ENCODE data around the gene FGD5.
"Not testable (repeated sequence)": the region's sequence is repeated elsewhere in the genome, so short reads cannot be mapped to it uniquely, and the experiment has no call there.

FGD5 gene

GRCh38 chr3:14899993-14900618, 81.3 kb downstream of the FGD5 start:
- Histone ChIP-seq H3K27me3 (ENCODE audit: control insufficient read depth in 3 of 3, insufficient read depth in 3 of 3, low read depth in 1 of 3, low read length in 3 of 3) (peaks cover 0 to 10% (median 0%) of the 10 kb centered on the region in 3 experiments), H3K4me1 (ENCODE audit: control insufficient read depth in 2 of 2, insufficient read depth in 1 of 2, low read depth in 1 of 2, low read length in 2 of 2) (peaks cover 0 to 14% of the 10 kb centered on the region in 2 donors), H4K91ac (ENCODE audit: low read depth, low read length, poor library complexity) (no peak overlapping the region), H3K79me1 (ENCODE audit: low read depth, low read length) (no peaks in the 10 kb centered on the region), H4K8ac (ENCODE audit: low read depth, low read length) (no peak overlapping the region), H2BK15ac (ENCODE audit: low read length) (peak overlapping the region; percentile 62), H3K27ac (replicated peaks; ENCODE audit: low read length) (no peak overlapping the region), H3K9ac (ENCODE audit: low read depth, low read length, poor library complexity) (no peak overlapping the region), H2BK5ac (ENCODE audit: low read length) (peak overlapping the region; percentile 0), H3K18ac (ENCODE audit: low read length) (peak overlapping the region; percentile 70), H2BK12ac (ENCODE audit: low read length) (no peak overlapping the region), H3K36me3 (replicated peaks in 1 of 2; ENCODE audit: control insufficient read depth in 2 of 2, insufficient read depth in 2 of 2, low read length in 2 of 2) (no peaks in the 10 kb centered on the region), H3K4me3 (ENCODE audit: low read length in 2 of 2) (no peak overlapping the region), H3K14ac (ENCODE audit: low read length) (no peak overlapping the region), H2AK5ac (ENCODE audit: low read depth, low read length) (peak overlapping the region; percentile 71), H2AFZ (ENCODE audit: low read length) (no peak overlapping the region), H3K9me3 (replicated peaks in 1 of 2; ENCODE audit: control insufficient read depth in 2 of 2, insufficient read depth in 1 of 2, low read depth in 1 of 2, low read length in 2 of 2) (peaks cover 2 to 3% of the 10 kb centered on the region in 2 donors), H2BK120ac (ENCODE audit: low read depth, low read length) (no peak overlapping the region), H3K23ac (ENCODE audit: low read depth, low read length, poor library complexity) (peak overlapping the region; percentile 18), H3K4ac (ENCODE audit: low read length) (no peak overlapping the region), H3K4me2 (ENCODE audit: insufficient read depth, low read length, poor library complexity, severe bottlenecking) (no peak overlapping the region)
- DNase-seq (ENCODE audit: low spot score) = no peak
- WGBS, 2 donors (ENCODE audit: extremely low coverage in 2 of 2, insufficient read length in 2 of 2, insufficient replicate concordance in 1 of 2) = no CpG with 5 or more reads among the region's 9 CpGs

GRCh38 chr3:14900881-14901873, 82.4 kb downstream of the FGD5 start:
- Histone ChIP-seq H3K4ac (ENCODE audit: low read length) (no peak overlapping the region), H3K27me3 (ENCODE audit: control insufficient read depth in 3 of 3, insufficient read depth in 3 of 3, low read depth in 1 of 3, low read length in 3 of 3) (peaks cover 0 to 10% (median 0%) of the 10 kb centered on the region in 3 experiments), H3K9ac (ENCODE audit: low read depth, low read length, poor library complexity) (peak overlapping the region; percentile 27), H3K18ac (ENCODE audit: low read length) (peak overlapping the region; percentile 59), H3K36me3 (replicated peaks in 1 of 2; ENCODE audit: control insufficient read depth in 2 of 2, insufficient read depth in 2 of 2, low read length in 2 of 2) (no peaks in the 10 kb centered on the region), H3K4me3 (ENCODE audit: low read length in 2 of 2) (no peak overlapping the region), H3K14ac (ENCODE audit: low read length) (peak overlapping the region; percentile 63), H3K4me1 (ENCODE audit: control insufficient read depth in 2 of 2, insufficient read depth in 1 of 2, low read depth in 1 of 2, low read length in 2 of 2) (peaks cover 0 to 14% of the 10 kb centered on the region in 2 donors), H2BK5ac (ENCODE audit: low read length) (no peak overlapping the region), H4K8ac (ENCODE audit: low read depth, low read length) (no peak overlapping the region), H4K91ac (ENCODE audit: low read depth, low read length, poor library complexity) (no peak overlapping the region), H3K9me3 (replicated peaks in 1 of 2; ENCODE audit: control insufficient read depth in 2 of 2, insufficient read depth in 1 of 2, low read depth in 1 of 2, low read length in 2 of 2) (peaks cover 6 to 8% of the 10 kb centered on the region in 2 donors), H2BK15ac (ENCODE audit: low read length) (peak overlapping the region; percentile 90), H2BK12ac (ENCODE audit: low read length) (peak overlapping the region; percentile 30), H3K4me2 (ENCODE audit: insufficient read depth, low read length, poor library complexity, severe bottlenecking) (no peak overlapping the region), H3K27ac (replicated peaks; ENCODE audit: low read length) (no peak overlapping the region), H2AK5ac (ENCODE audit: low read depth, low read length) (peak overlapping the region; percentile 71), H2BK120ac (ENCODE audit: low read depth, low read length) (no peak overlapping the region), H2AFZ (ENCODE audit: low read length) (no peak overlapping the region), H3K23ac (ENCODE audit: low read depth, low read length, poor library complexity) (peak overlapping the region; percentile 35), H3K79me1 (ENCODE audit: low read depth, low read length) (no peaks in the 10 kb centered on the region)
- DNase-seq (ENCODE audit: low spot score) = no peak
- WGBS, 2 donors (ENCODE audit: extremely low coverage in 2 of 2, insufficient read length in 2 of 2, insufficient replicate concordance in 1 of 2) = no CpG with 5 or more reads among the region's 15 CpGs

- H3K36me3 ChIP-seq (replicated peaks in 1 of 2; ENCODE audit: control insufficient read depth in 2 of 2, insufficient read depth in 2 of 2, low read length in 2 of 2) = no peaks in the 10 kb centered on the region
- no peak overlapping the region for H4K8ac ChIP-seq (ENCODE audit: low read depth, low read length)
- DNase-seq (ENCODE audit: low spot score) = no peak
- H2BK15ac ChIP-seq (ENCODE audit: low read length) = no peak overlapping the region
- H3K79me1 ChIP-seq (ENCODE audit: low read depth, low read length) = no peaks in the 10 kb centered on the region
- peaks cover 0 to 5% (median 0%) of the 10 kb centered on the region in 3 experiments for H3K27me3 ChIP-seq (ENCODE audit: control insufficient read depth in 3 of 3, insufficient read depth in 3 of 3, low read depth in 1 of 3, low read length in 3 of 3)
- no CpG with 5 or more reads among the region's 7 CpGs for WGBS, 2 donors (ENCODE audit: extremely low coverage in 2 of 2, insufficient read length in 2 of 2, insufficient replicate concordance in 1 of 2)
- peaks cover 0 to 14% of the 10 kb centered on the region in 2 donors for H3K4me1 ChIP-seq (ENCODE audit: control insufficient read depth in 2 of 2, insufficient read depth in 1 of 2, low read depth in 1 of 2, low read length in 2 of 2)
- no peak overlapping the region for H3K4ac ChIP-seq (ENCODE audit: low read length)
- H3K14ac ChIP-seq (ENCODE audit: low read length) = no peak overlapping the region
- H3K23ac ChIP-seq (ENCODE audit: low read depth, low read length, poor library complexity) = no peak overlapping the region
- peaks cover 8 to 9% of the 10 kb centered on the region in 2 donors for H3K9me3 ChIP-seq (replicated peaks in 1 of 2; ENCODE audit: control insufficient read depth in 2 of 2, insufficient read depth in 1 of 2, low read depth in 1 of 2, low read length in 2 of 2)
- no peak overlapping the region for H2BK5ac ChIP-seq (ENCODE audit: low read length)
- no peak overlapping the region for H3K18ac ChIP-seq (ENCODE audit: low read length)
- H3K4me2 ChIP-seq (ENCODE audit: insufficient read depth, low read length, poor library complexity, severe bottlenecking) = no peak overlapping the region
- no peak overlapping the region for H3K4me3 ChIP-seq (ENCODE audit: low read length in 2 of 2)
- no peak overlapping the region for H2BK12ac ChIP-seq (ENCODE audit: low read length)
- no peak overlapping the region for H4K91ac ChIP-seq (ENCODE audit: low read depth, low read length, poor library complexity)
- H3K27ac ChIP-seq (replicated peaks; ENCODE audit: low read length) = no peak overlapping the region
- H2AFZ ChIP-seq (ENCODE audit: low read length) = no peak overlapping the region
- no peak overlapping the region for H3K9ac ChIP-seq (ENCODE audit: low read depth, low read length, poor library complexity)
- no peak overlapping the region for H2AK5ac ChIP-seq (ENCODE audit: low read depth, low read length)
- no peak overlapping the region for H2BK120ac ChIP-seq (ENCODE audit: low read depth, low read length)
Observed at GRCh38 chr3:14902719-14903118, 84.0 kb downstream of the FGD5 start.

- not testable (repeated sequence) for H3K4me2 ChIP-seq (ENCODE audit: insufficient read depth, low read length, poor library complexity, severe bottlenecking); H3K4me3 ChIP-seq (ENCODE audit: low read length in 2 of 2); H3K4ac ChIP-seq (ENCODE audit: low read length); H4K8ac ChIP-seq (ENCODE audit: low read depth, low read length); H2AFZ ChIP-seq (ENCODE audit: low read length); H3K79me1 ChIP-seq (ENCODE audit: low read depth, low read length); DNase-seq (ENCODE audit: low spot score); H3K27me3 ChIP-seq (ENCODE audit: control insufficient read depth in 3 of 3, insufficient read depth in 3 of 3, low read depth in 1 of 3, low read length in 3 of 3); H2BK120ac ChIP-seq (ENCODE audit: low read depth, low read length); H2BK12ac ChIP-seq (ENCODE audit: low read length); H3K18ac ChIP-seq (ENCODE audit: low read length); H3K9ac ChIP-seq (ENCODE audit: low read depth, low read length, poor library complexity); H2AK5ac ChIP-seq (ENCODE audit: low read depth, low read length); H3K14ac ChIP-seq (ENCODE audit: low read length); H3K27ac ChIP-seq (replicated peaks; ENCODE audit: low read length); H2BK5ac ChIP-seq (ENCODE audit: low read length); H2BK15ac ChIP-seq (ENCODE audit: low read length); H3K9me3 ChIP-seq (replicated peaks in 1 of 2; ENCODE audit: control insufficient read depth in 2 of 2, insufficient read depth in 1 of 2, low read depth in 1 of 2, low read length in 2 of 2); H4K91ac ChIP-seq (ENCODE audit: low read depth, low read length, poor library complexity); H3K23ac ChIP-seq (ENCODE audit: low read depth, low read length, poor library complexity); H3K36me3 ChIP-seq (replicated peaks in 1 of 2; ENCODE audit: control insufficient read depth in 2 of 2, insufficient read depth in 2 of 2, low read length in 2 of 2)
- peaks cover 0 to 14% of the 10 kb centered on the region in 2 donors for H3K4me1 ChIP-seq (ENCODE audit: control insufficient read depth in 2 of 2, insufficient read depth in 1 of 2, low read depth in 1 of 2, low read length in 2 of 2)
- WGBS, 2 donors (ENCODE audit: extremely low coverage in 2 of 2, insufficient read length in 2 of 2, insufficient replicate concordance in 1 of 2) = no CpG with 5 or more reads among the region's 3 CpGs
Observed at GRCh38 chr3:14903501-14903900, 84.7 kb downstream of the FGD5 start.

Data from neuronal stem cell (in vitro differentiated cells).